WI38 (cell line): ENCODE measurements around the gene C16orf46.
"Not testable (repeated sequence)": the region's sequence is repeated elsewhere in the genome, so short reads cannot be mapped to it uniquely, and the experiment has no call there.

ENCODE experiments used
- H3K4me3 ChIP-seq: 2 replicates; pipeline ENCODE4 v1.5.1; 2011; ENCODE audit warnings: low read depth, mild to moderate bottlenecking, control low read depth, low read length
- TF ChIP-seq, protein P1 (sequence below): IDR thresholded peaks from 2 replicates; pipeline ENCODE4 v1.5.1; 2012; ENCODE audit warnings: low read depth, mild to moderate bottlenecking, control low read depth, low read length

C16orf46 gene

GRCh38 chr16:81077076-81077940 lies at the start of gene C16orf46:
TSS of gene C16orf46 (minus strand) at chr16:81077238. CDS start at chr16:81063955, 13,283 bp downstream.
- TF ChIP-seq, protein P1, sequence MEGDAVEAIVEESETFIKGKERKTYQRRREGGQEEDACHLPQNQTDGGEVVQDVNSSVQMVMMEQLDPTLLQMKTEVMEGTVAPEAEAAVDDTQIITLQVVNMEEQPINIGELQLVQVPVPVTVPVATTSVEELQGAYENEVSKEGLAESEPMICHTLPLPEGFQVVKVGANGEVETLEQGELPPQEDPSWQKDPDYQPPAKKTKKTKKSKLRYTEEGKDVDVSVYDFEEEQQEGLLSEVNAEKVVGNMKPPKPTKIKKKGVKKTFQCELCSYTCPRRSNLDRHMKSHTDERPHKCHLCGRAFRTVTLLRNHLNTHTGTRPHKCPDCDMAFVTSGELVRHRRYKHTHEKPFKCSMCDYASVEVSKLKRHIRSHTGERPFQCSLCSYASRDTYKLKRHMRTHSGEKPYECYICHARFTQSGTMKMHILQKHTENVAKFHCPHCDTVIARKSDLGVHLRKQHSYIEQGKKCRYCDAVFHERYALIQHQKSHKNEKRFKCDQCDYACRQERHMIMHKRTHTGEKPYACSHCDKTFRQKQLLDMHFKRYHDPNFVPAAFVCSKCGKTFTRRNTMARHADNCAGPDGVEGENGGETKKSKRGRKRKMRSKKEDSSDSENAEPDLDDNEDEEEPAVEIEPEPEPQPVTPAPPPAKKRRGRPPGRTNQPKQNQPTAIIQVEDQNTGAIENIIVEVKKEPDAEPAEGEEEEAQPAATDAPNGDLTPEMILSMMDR: no peak
- peak within 1 kb of the TSS; percentile 77 for H3K4me3 ChIP-seq

- no peak overlapping the region for H3K4me3 ChIP-seq
- TF ChIP-seq, protein P1: no peak
These were observed 46.2 kb upstream of the C16orf46 start for GRCh38 chr16:81123092-81123852.

DNA sequence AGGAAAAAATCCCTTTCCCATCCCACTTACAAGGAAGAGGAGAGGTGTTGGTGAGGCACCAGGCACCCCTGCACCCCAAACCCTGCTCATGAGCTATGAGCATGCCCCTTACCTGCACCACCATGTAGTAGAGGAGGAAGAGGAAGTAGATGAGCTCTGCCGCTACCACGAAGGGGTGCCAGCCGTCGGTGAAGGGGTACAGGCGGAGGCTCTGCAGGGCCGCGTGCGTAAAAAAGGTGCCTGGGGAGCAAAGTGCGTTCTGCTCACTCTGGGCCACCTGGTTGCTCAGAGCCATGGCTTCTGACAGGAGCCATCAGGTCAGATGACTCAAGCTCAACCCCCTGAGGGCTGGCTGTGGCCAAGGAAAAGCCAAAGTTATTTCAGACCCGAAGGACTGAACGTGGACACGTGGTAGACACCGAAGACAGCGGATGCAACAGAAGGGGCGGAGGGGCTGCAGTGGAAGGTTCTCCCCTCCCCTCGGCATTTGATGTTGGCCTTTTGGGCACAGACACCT lies 44.5 kb upstream of the C16orf46 start:
- TF ChIP-seq, protein P1: no peak
- H3K4me3 ChIP-seq: no peak overlapping the region

GRCh38 chr16:81117436-81117835 lies 40.4 kb upstream of the C16orf46 start:
- TF ChIP-seq, protein P1: no peak

DNA sequence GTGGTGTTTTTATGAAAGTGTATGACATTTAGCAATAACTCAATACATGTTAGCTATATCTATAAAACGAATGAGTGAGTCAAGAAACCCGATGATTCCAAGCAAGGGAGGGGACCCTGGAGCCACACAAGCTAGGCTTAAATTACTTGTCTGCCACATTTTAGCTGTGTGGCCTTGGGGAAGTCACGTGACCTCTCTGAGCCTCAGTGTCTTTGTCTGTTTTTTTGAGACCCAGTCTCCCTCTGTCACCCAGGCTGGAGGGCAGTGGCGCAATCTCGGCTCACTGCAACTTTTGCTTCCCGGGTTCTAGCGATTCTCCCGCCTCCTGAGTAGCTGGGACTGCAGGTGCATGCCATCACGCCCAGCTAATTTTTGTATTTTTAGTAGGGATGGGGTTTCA lies 39.2 kb upstream of the C16orf46 start:
- TF ChIP-seq, protein P1: no peak

More at GRCh38 chr16:81117436-81117835, 40.4 kb upstream of the C16orf46 start:
- no peak overlapping the region for H3K4me3 ChIP-seq

DNA sequence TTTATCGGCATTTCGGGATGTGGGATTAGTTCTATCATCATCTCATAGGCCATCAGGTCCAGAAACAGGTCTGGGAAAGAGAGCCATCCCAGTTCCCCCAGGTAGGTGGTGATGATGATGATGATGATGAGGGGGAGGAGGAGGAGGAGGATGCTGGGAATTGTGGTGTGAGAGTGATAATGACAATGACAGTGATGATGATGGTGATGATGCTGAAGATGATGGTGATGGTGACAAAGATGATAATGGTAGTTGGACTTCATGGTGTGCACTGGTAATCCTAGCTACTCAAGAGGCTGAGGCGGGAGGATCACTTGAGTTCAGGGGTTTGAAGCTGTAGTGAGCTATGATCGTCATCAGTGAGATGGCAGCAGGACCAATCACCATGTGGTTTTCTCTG lies 35.4 kb upstream of the C16orf46 start:
- TF ChIP-seq, protein P1: no peak
- no peak overlapping the region for H3K4me3 ChIP-seq

More for the DNA sequence above, 39.2 kb upstream of the C16orf46 start:
- no peak overlapping the region for H3K4me3 ChIP-seq

- H3K4me3 ChIP-seq: not testable (repeated sequence)
These were observed 32.2 kb upstream of the C16orf46 start for GRCh38 chr16:81109274-81109673.
